Subcutaneous abdominal adipose tissue (tissue), 5 donors: ENCODE measurements around the gene TREML2.
A peak's percentile ranks its signal among the peaks of the same experiment; 100 is the strongest.

ENCODE experiments used
- H3K27ac ChIP-seq: one replicate; pipeline ENCODE4 v1.7.0; 2013; ENCODE audit warnings: low read depth, mild to moderate bottlenecking, inconsistent platforms, low read length, moderate library complexity
- H3K27me3 ChIP-seq, 5 donors: one replicate each; pipeline ENCODE4 v1.7.0; 2013; ENCODE audit warnings: low read length in 5 of 5, inconsistent platforms in 1 of 5; ENCODE audit not compliant: control insufficient read depth in 5 of 5, insufficient read depth in 4 of 5
- H3K36me3 ChIP-seq, 5 donors: one replicate each; pipeline ENCODE4 v1.7.0; 2013; ENCODE audit warnings: low read length in 5 of 5; ENCODE audit not compliant: control insufficient read depth in 5 of 5, insufficient read depth in 5 of 5
- H3K4me1 ChIP-seq, 5 donors: one replicate each; pipeline ENCODE4 v1.7.0; 2013; ENCODE audit warnings: low read length in 5 of 5, mild to moderate bottlenecking in 3 of 5, moderate library complexity in 1 of 5; ENCODE audit not compliant: control insufficient read depth in 5 of 5, insufficient read depth in 5 of 5
- H3K4me3 ChIP-seq, 5 donors: one replicate each; pipeline ENCODE4 v1.7.0; 2013; ENCODE audit warnings: low read length in 5 of 5, low read depth in 1 of 5
- H3K9ac ChIP-seq, 5 donors: one replicate each; pipeline ENCODE4 v1.7.0; 2013; ENCODE audit warnings: low read length in 5 of 5, mild to moderate bottlenecking in 4 of 5, moderate library complexity in 3 of 5
- H3K9me3 ChIP-seq, 5 donors: one replicate each; pipeline ENCODE4 v1.7.0; 2013; ENCODE audit warnings: low read length in 5 of 5; ENCODE audit not compliant: control insufficient read depth in 5 of 5
- donor health status: healthy.
- donor health status: healthy.
- donor health status: healthy.
- donor health status: healthy.
- donor health status: healthy.

TREML2 gene

DNA sequence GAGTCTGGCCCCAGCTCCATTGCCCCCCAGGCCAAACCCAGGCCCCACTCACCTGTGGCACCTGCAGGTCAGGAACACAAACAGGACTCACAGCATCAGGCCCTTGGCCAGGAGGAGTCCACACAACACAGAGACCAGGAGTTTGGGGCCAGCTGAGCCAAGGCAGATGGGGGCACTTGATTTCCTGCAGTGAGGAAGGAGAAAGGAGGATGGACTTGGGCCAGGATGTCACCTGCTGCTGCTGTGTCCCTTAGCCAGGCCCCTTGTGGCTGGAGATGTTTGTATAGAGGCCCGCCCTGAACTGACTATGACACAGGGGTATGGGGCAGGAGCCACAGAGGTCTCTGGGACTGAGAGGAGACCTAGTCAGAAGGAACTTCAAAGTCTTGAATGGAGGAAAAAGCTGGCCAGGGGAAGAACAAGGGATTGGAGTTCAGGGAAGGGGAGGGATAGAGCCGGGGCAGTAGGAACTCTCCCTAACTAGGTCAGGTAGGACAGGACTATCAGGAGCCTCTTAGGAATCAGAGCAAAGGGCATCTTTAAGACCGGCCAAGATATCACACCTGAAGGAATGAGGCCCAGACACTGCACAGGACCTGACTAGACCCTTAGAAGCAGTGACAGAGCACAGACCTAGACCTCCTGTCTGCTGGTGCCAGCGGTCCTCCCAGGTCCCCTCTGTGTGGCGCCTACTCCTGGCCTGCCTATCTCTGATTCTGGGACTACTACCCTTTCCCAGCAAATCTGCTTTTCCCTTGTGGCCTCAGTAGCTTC, 8.8 kb upstream of the TREML2 start:
- H3K4me1 ChIP-seq: no peaks in the 10 kb centered on the region
- peaks cover 0 to 13% (median 10%) of the 10 kb centered on the region in 5 donors for H3K9me3 ChIP-seq
- no peak overlapping the region for H3K4me3 ChIP-seq
- H3K9ac ChIP-seq: no peak overlapping the region
- H3K36me3 ChIP-seq: no peaks in the 10 kb centered on the region
- peaks cover 0 to 3% (median 0%) of the 10 kb centered on the region in 5 donors for H3K27me3 ChIP-seq
- H3K27ac ChIP-seq: no peak overlapping the region

DNA sequence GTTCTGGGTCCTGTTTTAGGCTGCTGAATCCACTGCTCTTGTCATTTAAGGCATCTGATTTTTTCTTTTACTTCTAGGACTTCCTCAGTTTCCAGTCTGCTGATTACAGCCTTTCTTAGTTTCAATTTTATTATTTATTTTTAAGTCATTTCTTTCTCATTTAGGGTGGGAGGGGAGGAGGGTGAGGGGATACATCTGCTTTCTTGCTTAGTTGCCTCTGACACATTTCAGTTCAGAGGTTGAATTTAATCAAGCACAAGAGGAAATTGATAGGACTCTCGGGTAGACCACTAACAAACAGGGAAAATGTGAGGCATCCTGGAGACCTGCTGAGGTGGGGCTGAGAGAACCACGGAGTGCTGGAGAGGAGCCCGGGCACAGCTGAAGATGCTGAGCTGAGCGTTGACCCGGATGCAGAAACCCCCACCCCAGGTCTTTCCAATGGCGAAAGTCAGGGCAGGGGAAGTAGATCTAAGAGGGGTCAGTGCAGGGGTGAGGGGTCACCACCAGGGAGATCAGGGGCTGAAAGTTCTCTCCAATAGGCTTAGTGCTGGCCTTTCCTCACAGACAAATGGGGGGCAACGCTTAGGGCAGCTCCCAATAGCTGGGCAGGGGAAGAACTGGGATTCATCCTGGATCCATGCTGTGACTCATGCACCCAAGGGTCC, 7.6 kb upstream of the TREML2 start:
- H3K4me3 ChIP-seq: no peak overlapping the region
- H3K9me3 ChIP-seq: peaks cover 0 to 8% (median 6%) of the 10 kb centered on the region in 5 donors
- peaks cover 0 to 3% (median 0%) of the 10 kb centered on the region in 5 donors for H3K27me3 ChIP-seq
- no peaks in the 10 kb centered on the region for H3K4me1 ChIP-seq
- no peak overlapping the region for H3K27ac ChIP-seq
- no peaks in the 10 kb centered on the region for H3K36me3 ChIP-seq
- H3K9ac ChIP-seq: no peak overlapping the region

DNA sequence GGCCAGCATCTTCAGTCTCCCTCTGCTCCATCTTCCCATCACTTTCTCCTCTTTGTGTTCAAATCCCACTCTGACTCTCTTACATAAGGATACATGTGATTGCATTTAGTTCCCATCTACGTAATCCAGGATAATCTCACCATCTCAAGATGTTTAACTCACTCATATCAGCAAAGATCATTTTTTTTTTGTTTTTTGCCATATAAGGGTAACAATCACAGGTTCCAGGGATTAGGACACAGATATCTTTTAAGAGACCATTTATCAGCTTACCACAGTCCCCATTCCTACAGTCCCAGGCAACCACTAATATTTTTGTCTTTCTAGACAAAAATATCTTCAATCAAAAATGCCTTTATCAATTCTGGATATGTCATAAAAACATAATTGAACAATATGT, 3.2 kb upstream of the TREML2 start:
- Histone ChIP-seq H3K27ac (no peak overlapping the region), H3K27me3 (peaks cover 0 to 3% (median 0%) of the 10 kb centered on the region in 5 donors), H3K4me3 (no peak overlapping the region), H3K36me3 (no peaks in the 10 kb centered on the region), H3K9me3 (peaks cover 0 to 7% (median 4%) of the 10 kb centered on the region in 5 donors), H3K4me1 (peaks cover 0 to 20% (median 0%) of the 10 kb centered on the region in 5 donors), H3K9ac (no peak overlapping the region)

DNA sequence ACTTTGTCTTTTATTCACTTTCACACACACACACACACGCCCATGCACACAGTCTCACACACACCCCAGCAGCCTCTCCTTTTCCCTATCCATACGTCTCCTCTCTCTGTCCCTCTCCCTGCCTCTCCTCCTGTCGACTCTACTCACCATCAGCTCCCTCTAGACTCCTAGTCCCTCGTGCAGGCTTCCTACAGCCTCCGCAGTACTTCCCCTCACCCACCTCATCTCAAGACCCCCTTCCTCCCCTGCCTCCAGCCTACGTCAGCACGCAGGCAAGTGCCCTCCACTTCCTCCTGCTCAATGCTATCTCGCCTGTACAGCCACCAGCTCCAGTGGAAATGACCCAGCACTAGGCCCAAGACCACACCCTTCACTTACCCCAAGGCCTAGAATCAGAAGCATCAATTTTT, 820 bp upstream of the TREML2 start:
- Histone ChIP-seq H3K4me1 (peaks cover 0 to 20% (median 0%) of the 10 kb centered on the region in 5 donors), H3K36me3 (no peaks in the 10 kb centered on the region), H3K9ac (no peak overlapping the region), H3K27ac (no peak overlapping the region), H3K9me3 (no peaks in the 10 kb centered on the region), H3K27me3 (peaks cover 0 to 2% (median 0%) of the 10 kb centered on the region in 5 donors), H3K4me3 (no peak overlapping the region)

DNA sequence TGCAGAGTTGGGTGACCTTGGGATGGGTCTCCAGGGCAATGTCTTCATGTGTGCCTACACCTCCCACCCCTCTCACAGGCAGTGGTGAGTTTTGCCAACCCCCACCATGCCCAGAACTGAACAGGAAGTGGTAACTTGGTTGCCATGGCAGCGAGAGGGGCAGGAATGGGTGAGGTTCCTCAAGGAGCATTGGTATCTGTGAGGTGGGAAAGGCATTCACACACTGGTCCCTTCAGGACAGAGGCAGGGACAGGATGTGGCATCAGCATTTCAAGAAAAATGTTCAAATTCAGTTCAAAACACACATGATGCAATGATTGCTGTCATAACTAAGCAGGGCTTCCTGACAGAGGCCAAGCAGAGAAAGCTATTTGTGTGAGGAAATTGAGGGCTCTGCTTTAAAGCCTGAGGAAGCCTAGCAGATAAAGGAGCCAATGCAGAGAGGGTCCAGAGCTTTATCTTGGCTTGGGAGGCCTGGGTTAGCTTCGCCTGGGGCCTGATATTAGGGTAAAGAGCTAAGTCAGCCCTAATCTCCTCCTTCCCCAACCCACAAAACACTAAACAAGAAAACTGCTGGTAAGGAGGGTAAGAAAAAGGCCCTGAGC, 551 bp downstream of the TREML2 start:
- Histone ChIP-seq H3K27me3 (peaks cover 0 to under 1% (median 0%) of the 10 kb centered on the region in 5 donors), H3K4me3 (no peak overlapping the region), H3K9me3 (no peaks in the 10 kb centered on the region), H3K4me1 (peaks cover 0 to 20% (median 0%) of the 10 kb centered on the region in 5 donors), H3K36me3 (no peaks in the 10 kb centered on the region), H3K27ac (no peak overlapping the region), H3K9ac (peak overlapping the region in 1 of 5 donors; percentile 7)

DNA sequence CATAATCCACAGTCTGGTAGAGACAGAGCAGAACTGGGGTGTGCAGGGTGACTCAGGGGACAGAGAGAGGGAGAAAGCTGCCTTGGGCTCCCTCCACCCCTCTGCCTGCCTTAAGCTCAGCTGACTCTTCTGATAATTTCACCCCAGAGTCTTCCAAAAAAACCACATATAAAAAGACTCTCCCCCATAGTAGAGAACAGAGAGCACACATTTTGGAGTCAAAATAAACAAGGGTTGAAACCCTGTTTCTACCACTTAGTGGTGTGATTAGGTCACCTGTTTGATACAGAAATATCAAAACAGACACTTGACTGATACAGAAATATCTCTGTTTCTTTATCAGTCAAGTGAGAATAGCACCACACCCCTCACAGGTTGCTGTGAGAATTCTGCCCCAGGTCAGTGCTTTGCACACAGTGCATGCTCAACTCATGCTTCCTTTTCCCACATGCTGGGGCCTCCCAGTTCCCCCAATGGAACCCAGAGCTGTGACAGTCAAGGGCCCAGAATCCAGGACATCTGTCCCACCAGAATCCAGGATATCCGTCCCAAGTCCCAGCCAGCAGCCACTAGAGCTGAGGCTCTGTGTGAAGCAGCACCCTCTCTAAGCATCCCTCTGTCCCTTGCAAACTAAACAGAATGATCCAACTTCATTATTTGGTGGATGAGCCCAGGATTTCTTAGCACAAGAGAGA, 1.2 kb downstream of the TREML2 start:
- Histone ChIP-seq H3K4me1 (peaks cover 0 to 20% (median 0%) of the 10 kb centered on the region in 5 donors), H3K9ac (no peak overlapping the region), H3K9me3 (no peaks in the 10 kb centered on the region), H3K27ac (no peak overlapping the region), H3K36me3 (no peaks in the 10 kb centered on the region), H3K4me3 (no peak overlapping the region), H3K27me3 (peaks cover 0 to 3% (median 0%) of the 10 kb centered on the region in 5 donors)

DNA sequence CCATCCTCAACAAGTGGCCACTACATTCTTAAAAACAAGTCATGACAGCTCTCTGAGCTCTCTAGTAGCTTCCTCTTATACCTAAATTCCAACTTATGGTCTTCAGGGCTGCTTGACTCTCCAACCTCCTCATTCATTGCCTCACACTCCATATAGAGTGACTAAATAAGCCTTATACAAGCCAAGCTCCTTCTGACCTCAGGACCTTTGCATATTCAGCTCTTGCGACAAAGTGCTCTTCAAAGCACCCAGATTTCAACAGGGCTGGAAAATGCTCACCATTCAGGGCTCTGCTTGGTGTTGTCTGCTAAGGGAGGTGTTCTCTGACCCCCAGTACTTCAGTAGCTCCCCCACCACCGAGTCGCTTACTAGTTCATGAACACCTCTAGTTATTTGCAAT, 3.7 kb downstream of the TREML2 start:
- H3K36me3 ChIP-seq: no peaks in the 10 kb centered on the region
- H3K4me3 ChIP-seq: no peak overlapping the region
- H3K27ac ChIP-seq: no peak overlapping the region
- peaks cover 3 to 15% (median 5%) of the 10 kb centered on the region in 5 donors for H3K27me3 ChIP-seq
- peaks cover 0 to 20% (median 0%) of the 10 kb centered on the region in 5 donors for H3K4me1 ChIP-seq
- H3K9me3 ChIP-seq: no peaks in the 10 kb centered on the region
- no peak overlapping the region for H3K9ac ChIP-seq

DNA sequence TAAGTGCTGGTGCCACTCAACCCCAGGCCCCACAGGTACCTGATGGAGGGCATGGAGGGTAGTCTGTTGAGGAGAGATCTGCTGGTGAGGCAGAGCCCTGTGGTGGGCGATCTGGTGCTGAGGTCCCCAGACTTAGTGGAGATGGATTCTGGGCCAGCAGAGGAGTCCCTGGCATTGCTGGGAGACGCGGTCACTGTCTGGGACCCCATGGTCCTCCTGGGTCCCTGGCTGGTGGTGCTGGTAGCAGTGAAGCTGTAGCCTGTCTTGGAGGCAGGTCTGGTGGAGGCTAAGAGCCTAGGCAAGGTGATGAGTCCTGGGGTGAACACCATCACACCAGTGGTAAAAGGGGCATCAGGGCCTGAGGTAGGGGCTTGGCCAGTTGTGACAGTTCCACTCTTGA, 6.6 kb downstream of the TREML2 start:
- Histone ChIP-seq H3K4me3 (no peak overlapping the region), H3K36me3 (no peaks in the 10 kb centered on the region), H3K9me3 (peaks cover 0 to 13% (median 6%) of the 10 kb centered on the region in 5 donors), H3K9ac (no peak overlapping the region), H3K27me3 (peaks cover 3 to 18% (median 14%) of the 10 kb centered on the region in 5 donors), H3K4me1 (no peaks in the 10 kb centered on the region), H3K27ac (no peak overlapping the region)

DNA sequence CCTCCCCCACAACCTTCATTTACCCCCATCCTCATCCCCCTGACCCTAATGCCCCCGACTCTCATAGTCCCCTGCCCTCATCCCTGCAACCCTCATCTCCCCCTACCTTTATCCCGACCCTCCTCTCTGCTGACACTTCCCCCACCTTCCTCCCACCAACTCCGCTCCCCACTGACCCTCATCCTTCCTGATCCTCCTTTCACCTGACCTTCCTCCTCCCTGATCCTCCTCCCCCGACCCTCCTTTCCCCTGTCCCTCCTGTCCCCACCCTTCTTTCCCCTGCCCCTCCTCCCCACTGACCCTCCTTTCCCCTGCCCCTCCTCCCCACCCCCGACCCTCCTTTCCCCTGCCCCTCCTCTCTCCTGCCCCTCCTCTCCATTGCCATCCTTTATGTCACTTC, 7.1 kb downstream of the TREML2 start:
- Histone ChIP-seq H3K9me3 (peaks cover 0 to 16% (median 6%) of the 10 kb centered on the region in 5 donors), H3K4me1 (no peaks in the 10 kb centered on the region), H3K9ac (no peak overlapping the region), H3K36me3 (no peaks in the 10 kb centered on the region), H3K27ac (no peak overlapping the region), H3K27me3 (peaks cover 3 to 18% (median 15%) of the 10 kb centered on the region in 5 donors), H3K4me3 (no peak overlapping the region)
